ENCODE data around the gene ATXN1. TPM values are rescaled to one million over a fixed set of nuclear protein-coding genes. Genes with fewer than 3 reads are reported as not detected.

The ATXN1 gene
- total and polyA plus RNA-seq, 2 of the 13 experiments (the other 11 are each of a cell fraction or from before 2014, with no cell fraction given) = 20.7 to 39.5 TPM

- TF ChIP-seq, protein P1, sequence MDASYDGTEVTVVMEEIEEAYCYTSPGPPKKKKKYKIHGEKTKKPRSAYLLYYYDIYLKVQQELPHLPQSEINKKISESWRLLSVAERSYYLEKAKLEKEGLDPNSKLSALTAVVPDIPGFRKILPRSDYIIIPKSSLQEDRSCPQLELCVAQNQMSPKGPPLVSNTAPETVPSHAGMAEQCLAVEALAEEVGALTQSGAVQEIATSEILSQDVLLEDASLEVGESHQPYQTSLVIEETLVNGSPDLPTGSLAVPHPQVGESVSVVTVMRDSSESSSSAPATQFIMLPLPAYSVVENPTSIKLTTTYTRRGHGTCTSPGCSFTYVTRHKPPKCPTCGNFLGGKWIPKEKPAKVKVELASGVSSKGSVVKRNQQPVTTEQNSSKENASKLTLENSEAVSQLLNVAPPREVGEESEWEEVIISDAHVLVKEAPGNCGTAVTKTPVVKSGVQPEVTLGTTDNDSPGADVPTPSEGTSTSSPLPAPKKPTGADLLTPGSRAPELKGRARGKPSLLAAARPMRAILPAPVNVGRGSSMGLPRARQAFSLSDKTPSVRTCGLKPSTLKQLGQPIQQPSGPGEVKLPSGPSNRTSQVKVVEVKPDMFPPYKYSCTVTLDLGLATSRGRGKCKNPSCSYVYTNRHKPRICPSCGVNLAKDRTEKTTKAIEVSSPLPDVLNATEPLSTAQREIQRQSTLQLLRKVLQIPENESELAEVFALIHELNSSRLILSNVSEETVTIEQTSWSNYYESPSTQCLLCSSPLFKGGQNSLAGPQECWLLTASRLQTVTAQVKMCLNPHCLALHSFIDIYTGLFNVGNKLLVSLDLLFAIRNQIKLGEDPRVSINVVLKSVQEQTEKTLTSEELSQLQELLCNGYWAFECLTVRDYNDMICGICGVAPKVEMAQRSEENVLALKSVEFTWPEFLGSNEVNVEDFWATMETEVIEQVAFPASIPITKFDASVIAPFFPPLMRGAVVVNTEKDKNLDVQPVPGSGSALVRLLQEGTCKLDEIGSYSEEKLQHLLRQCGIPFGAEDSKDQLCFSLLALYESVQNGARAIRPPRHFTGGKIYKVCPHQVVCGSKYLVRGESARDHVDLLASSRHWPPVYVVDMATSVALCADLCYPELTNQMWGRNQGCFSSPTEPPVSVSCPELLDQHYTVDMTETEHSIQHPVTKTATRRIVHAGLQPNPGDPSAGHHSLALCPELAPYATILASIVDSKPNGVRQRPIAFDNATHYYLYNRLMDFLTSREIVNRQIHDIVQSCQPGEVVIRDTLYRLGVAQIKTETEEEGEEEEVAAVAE (CRISPR knock-in tag; IDR thresholded peaks at IDR 0.05; ENCODE audit: borderline replicate concordance) = no peak
- TF ChIP-seq KLF13 (CRISPR knock-in tag; IDR thresholded peaks at IDR 0.05) (no peak), ZBTB34 (CRISPR knock-in tag; IDR thresholded peaks at IDR 0.05) (no peak), FOSL2 (CRISPR knock-in tag; IDR thresholded peaks at IDR 0.05) (no peak), NFKB2 (CRISPR knock-in tag; IDR thresholded peaks at IDR 0.05; ENCODE audit: borderline replicate concordance) (no peak), ZFP41 (CRISPR knock-in tag; IDR thresholded peaks at IDR 0.05; ENCODE audit: borderline replicate concordance) (no peak), ZNF773 (CRISPR knock-in tag; IDR thresholded peaks at IDR 0.05; ENCODE audit: borderline replicate concordance) (no peak)
- TF ChIP-seq, protein P2, sequence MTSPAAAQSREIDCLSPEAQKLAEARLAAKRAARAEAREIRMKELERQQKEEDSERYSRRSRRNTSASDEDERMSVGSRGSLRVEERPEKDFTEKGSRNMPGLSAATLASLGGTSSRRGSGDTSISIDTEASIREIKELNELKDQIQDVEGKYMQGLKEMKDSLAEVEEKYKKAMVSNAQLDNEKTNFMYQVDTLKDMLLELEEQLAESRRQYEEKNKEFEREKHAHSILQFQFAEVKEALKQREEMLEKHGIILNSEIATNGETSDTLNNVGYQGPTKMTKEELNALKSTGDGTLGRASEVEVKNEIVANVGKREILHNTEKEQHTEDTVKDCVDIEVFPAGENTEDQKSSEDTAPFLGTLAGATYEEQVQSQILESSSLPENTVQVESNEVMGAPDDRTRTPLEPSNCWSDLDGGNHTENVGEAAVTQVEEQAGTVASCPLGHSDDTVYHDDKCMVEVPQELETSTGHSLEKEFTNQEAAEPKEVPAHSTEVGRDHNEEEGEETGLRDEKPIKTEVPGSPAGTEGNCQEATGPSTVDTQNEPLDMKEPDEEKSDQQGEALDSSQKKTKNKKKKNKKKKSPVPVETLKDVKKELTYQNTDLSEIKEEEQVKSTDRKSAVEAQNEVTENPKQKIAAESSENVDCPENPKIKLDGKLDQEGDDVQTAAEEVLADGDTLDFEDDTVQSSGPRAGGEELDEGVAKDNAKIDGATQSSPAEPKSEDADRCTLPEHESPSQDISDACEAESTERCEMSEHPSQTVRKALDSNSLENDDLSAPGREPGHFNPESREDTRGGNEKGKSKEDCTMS (CRISPR knock-in tag; conservative IDR thresholded peaks at IDR 0.05) = no peak
Measured at GRCh38 chr6:16621002-16621401, 140.3 kb downstream of the ATXN1 start (continued).
